H1 (cell line): ENCODE results near the gene MCCD1. TPM values are rescaled to one million over a fixed set of nuclear protein-coding genes. Genes with fewer than 3 reads are reported as not detected.

Source experiments
- CREB1 ChIP-seq: IDR thresholded peaks from 2 replicates; pipeline ENCODE4 v1.6.1; 2012; ENCODE audit warnings: inconsistent platforms
- polyA plus RNA-seq, 7 experiments: library from polyadenylated mRNA; depleted of rRNA in 3 of 7; stranded (reverse) in 5 of 7; unstranded in 2 of 7; fragments of >200 nt in 5 of 7; fragments of 200-250 nt in 2 of 7; gene quantifications; 1 replicate in 5 of 7; 2 replicates in 1 of 7; 4 replicates in 1 of 7; pipeline versions ENCODE4 v1.2.1 to v1.2.3, GENCODE V29; 2011 to 2013; ENCODE audit warnings: missing spikeins in 2 of 7, mixed read lengths in 2 of 7
- total RNA-seq: library from RNA; stranded (reverse); fragmentation: NEBNext Ultra II Directional; extraction: Animal tissue kit (Norgen Biotek cat#: 25700); gene quantifications from 2 replicates; pipeline ENCODE4 v1.2.1, GENCODE V29; 2021

The MCCD1 gene
- total and polyA plus RNA-seq, 2 of the 8 experiments (the other 6 are each of a cell fraction or from before 2014, with no cell fraction given), result not detected

GRCh38 chr6:31568537-31568961 is 39.8 kb downstream of the MCCD1 start (continued):
- TF ChIP-seq CREB1, result no peak
